Measurements from ENCODE around the gene SUFU.

Gene SUFU

DNA sequence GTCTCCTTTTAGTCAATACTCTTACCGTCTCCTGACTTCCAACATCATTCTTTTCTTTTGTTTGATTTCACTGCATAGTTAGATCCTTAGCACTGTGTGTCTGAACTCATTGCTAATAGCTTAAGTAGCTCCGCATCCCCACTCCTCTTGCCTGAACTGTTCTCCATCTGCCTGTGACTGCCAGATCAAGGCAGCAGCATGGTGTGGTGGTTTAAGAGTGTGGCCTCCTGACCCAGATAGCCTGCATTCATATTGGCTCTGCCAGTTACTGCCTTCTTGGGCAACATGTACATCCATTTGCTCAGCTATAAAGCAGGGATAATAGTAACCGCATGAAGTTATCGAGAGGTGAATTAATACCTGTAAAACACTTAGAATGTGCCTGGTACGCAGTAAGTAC lies 50.8 kb downstream of the SUFU start:
- DNase-seq (ENCODE audit: low spot score) = no peak
- no peak overlapping the region for H2BK12ac ChIP-seq (ENCODE audit: low read length)
- H3K4me1 ChIP-seq (ENCODE audit: control insufficient read depth in 2 of 2, insufficient read depth in 1 of 2, low read depth in 1 of 2, low read length in 2 of 2) = peaks cover 0 to 3% of the 10 kb centered on the region in 2 donors
- H4K91ac ChIP-seq (ENCODE audit: low read depth, low read length, poor library complexity) = no peak overlapping the region
- no peak overlapping the region for H2BK120ac ChIP-seq (ENCODE audit: low read depth, low read length)
- no peaks in the 10 kb centered on the region for H3K27me3 ChIP-seq (ENCODE audit: control insufficient read depth in 3 of 3, insufficient read depth in 3 of 3, low read depth in 1 of 3, low read length in 3 of 3)
- no peak overlapping the region for H3K4ac ChIP-seq (ENCODE audit: low read length)
- H3K4me3 ChIP-seq (ENCODE audit: low read length in 2 of 2) = peak overlapping the region in 1 of 2 donors; percentile 48
- H3K79me1 ChIP-seq (ENCODE audit: low read depth, low read length) = peaks cover 5% of the 10 kb centered on the region
- no peak overlapping the region for H3K9ac ChIP-seq (ENCODE audit: low read depth, low read length, poor library complexity)
- H3K23ac ChIP-seq (ENCODE audit: low read depth, low read length, poor library complexity) = no peak overlapping the region
- no peak overlapping the region for H3K14ac ChIP-seq (ENCODE audit: low read length)
- H3K4me2 ChIP-seq (ENCODE audit: insufficient read depth, low read length, poor library complexity, severe bottlenecking) = no peak overlapping the region
- no peak overlapping the region for H3K18ac ChIP-seq (ENCODE audit: low read length)
- peaks cover 10 to 28% of the 10 kb centered on the region in 2 donors for H3K36me3 ChIP-seq (replicated peaks in 1 of 2; ENCODE audit: control insufficient read depth in 2 of 2, insufficient read depth in 2 of 2, low read length in 2 of 2)
- no peak overlapping the region for H4K8ac ChIP-seq (ENCODE audit: low read depth, low read length)
- H2BK5ac ChIP-seq (ENCODE audit: low read length) = no peak overlapping the region
- H3K27ac ChIP-seq (replicated peaks; ENCODE audit: low read length) = no peak overlapping the region
- no peak overlapping the region for H2BK15ac ChIP-seq (ENCODE audit: low read length)
- no peaks in the 10 kb centered on the region for H3K9me3 ChIP-seq (replicated peaks in 1 of 2; ENCODE audit: control insufficient read depth in 2 of 2, insufficient read depth in 1 of 2, low read depth in 1 of 2, low read length in 2 of 2)
- no peak overlapping the region for H2AK5ac ChIP-seq (ENCODE audit: low read depth, low read length)
- no peak overlapping the region for H2AFZ ChIP-seq (ENCODE audit: low read length)
- no CpG with 5 or more reads among the region's 5 CpGs for WGBS, 2 donors (ENCODE audit: extremely low coverage in 2 of 2, insufficient read length in 2 of 2, insufficient replicate concordance in 1 of 2)

DNA sequence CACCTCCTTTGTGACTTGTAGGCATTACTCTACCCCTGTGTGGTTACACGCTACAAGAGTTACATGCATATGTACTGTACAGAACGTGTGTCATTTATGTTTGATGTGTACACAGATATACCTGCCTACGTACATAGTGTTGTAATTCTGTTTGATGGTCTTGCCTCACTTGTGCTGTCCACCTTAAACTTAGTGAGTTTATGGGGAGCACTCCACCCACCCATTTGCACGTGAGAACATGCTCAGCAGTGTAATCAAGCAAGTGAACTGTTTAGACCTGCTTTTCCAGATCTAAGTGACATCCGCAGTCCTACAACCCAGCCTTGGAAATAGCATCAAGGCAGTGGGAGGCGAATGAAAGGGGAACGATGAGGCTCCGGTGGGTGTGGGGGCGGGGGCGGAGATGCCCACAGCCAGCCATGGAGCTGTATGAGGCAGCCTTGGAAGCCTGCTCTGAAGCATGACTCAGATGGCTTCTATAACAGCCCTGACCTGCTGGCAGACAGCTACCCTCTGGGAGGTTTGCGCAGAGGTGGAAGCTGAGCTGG lies 52.1 kb downstream of the SUFU start:
- H3K27me3 ChIP-seq (ENCODE audit: control insufficient read depth in 3 of 3, insufficient read depth in 3 of 3, low read depth in 1 of 3, low read length in 3 of 3) = no peaks in the 10 kb centered on the region
- H3K4ac ChIP-seq (ENCODE audit: low read length) = no peak overlapping the region
- no peak overlapping the region for H2AK5ac ChIP-seq (ENCODE audit: low read depth, low read length)
- peaks cover 6 to 15% of the 10 kb centered on the region in 2 donors for H3K36me3 ChIP-seq (replicated peaks in 1 of 2; ENCODE audit: control insufficient read depth in 2 of 2, insufficient read depth in 2 of 2, low read length in 2 of 2)
- H2BK120ac ChIP-seq (ENCODE audit: low read depth, low read length) = no peak overlapping the region
- H3K4me3 ChIP-seq (ENCODE audit: low read length in 2 of 2) = no peak overlapping the region
- H3K79me1 ChIP-seq (ENCODE audit: low read depth, low read length) = peaks cover 5% of the 10 kb centered on the region
- H3K4me1 ChIP-seq (ENCODE audit: control insufficient read depth in 2 of 2, insufficient read depth in 1 of 2, low read depth in 1 of 2, low read length in 2 of 2) = peaks cover 0 to 3% of the 10 kb centered on the region in 2 donors
- no peak overlapping the region for H2AFZ ChIP-seq (ENCODE audit: low read length)
- no peak overlapping the region for H3K9ac ChIP-seq (ENCODE audit: low read depth, low read length, poor library complexity)
- H3K4me2 ChIP-seq (ENCODE audit: insufficient read depth, low read length, poor library complexity, severe bottlenecking) = no peak overlapping the region
- H4K91ac ChIP-seq (ENCODE audit: low read depth, low read length, poor library complexity) = no peak overlapping the region
- no peak overlapping the region for H3K23ac ChIP-seq (ENCODE audit: low read depth, low read length, poor library complexity)
- H3K9me3 ChIP-seq (replicated peaks in 1 of 2; ENCODE audit: control insufficient read depth in 2 of 2, insufficient read depth in 1 of 2, low read depth in 1 of 2, low read length in 2 of 2) = no peaks in the 10 kb centered on the region
- no peak overlapping the region for H2BK15ac ChIP-seq (ENCODE audit: low read length)
- no peak overlapping the region for H3K14ac ChIP-seq (ENCODE audit: low read length)
- no peak overlapping the region for H2BK5ac ChIP-seq (ENCODE audit: low read length)
- H2BK12ac ChIP-seq (ENCODE audit: low read length) = no peak overlapping the region
- no peak overlapping the region for H4K8ac ChIP-seq (ENCODE audit: low read depth, low read length)
- no CpG with 5 or more reads among the region's 11 CpGs for WGBS, 2 donors (ENCODE audit: extremely low coverage in 2 of 2, insufficient read length in 2 of 2, insufficient replicate concordance in 1 of 2)
- no peak overlapping the region for H3K27ac ChIP-seq (replicated peaks; ENCODE audit: low read length)
- DNase-seq (ENCODE audit: low spot score) = no peak
- no peak overlapping the region for H3K18ac ChIP-seq (ENCODE audit: low read length)

DNA sequence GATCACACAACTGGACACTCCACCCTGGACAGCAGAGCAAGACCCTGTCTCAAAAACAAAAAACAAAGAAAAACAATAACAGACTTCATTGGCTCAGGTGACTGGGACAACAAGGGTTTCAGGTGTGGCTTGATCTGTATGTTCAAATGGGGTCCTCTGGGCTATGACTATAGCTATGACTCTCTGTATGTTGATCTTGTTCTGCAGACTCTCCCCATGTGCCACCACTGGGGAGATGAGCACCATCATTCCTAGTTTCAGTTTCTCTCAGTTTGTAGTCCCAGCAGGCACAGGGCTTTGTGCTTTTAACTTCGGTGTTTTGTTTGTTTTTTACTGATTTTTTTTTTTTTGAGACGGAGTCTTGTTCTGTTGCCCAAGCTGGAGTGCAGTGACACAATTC lies 53.8 kb downstream of the SUFU start:
- Histone ChIP-seq H3K18ac (ENCODE audit: low read length) (no peak overlapping the region), H4K91ac (ENCODE audit: low read depth, low read length, poor library complexity) (no peak overlapping the region)
- no CpG with 5 or more reads among the region's 2 CpGs for WGBS, 2 donors (ENCODE audit: extremely low coverage in 2 of 2, insufficient read length in 2 of 2, insufficient replicate concordance in 1 of 2)

DNA sequence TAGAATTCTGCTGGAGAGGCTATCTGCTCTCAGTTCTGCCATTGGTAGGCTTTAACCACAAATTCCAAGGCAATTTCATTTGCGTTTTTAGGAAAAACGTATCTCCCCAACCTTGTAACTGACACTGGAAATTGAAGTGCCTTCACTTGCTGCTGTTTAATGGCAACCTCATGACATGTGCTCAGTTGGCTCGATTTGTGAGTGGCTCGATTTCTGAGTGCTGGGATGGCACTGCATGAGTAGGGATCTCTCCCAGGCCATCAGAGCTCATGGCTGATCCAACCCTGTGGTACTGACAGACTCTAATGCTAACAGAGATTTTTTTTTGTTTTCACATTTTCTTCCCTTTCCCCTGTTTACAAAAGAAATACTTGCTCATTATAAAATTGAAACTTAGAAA lies 56.0 kb downstream of the SUFU start:
- no peak for DNase-seq (ENCODE audit: low spot score)
- no CpG with 5 or more reads among the region's 4 CpGs for WGBS, 2 donors (ENCODE audit: extremely low coverage in 2 of 2, insufficient read length in 2 of 2, insufficient replicate concordance in 1 of 2)
- no peak overlapping the region for H3K4me3 ChIP-seq (ENCODE audit: low read length in 2 of 2)

More for the DNA sequence above, 53.8 kb downstream of the SUFU start:
- Histone ChIP-seq H2BK120ac (ENCODE audit: low read depth, low read length) (no peak overlapping the region), H2BK5ac (ENCODE audit: low read length) (no peak overlapping the region), H3K4me3 (ENCODE audit: low read length in 2 of 2) (no peak overlapping the region), H3K36me3 (replicated peaks in 1 of 2; ENCODE audit: control insufficient read depth in 2 of 2, insufficient read depth in 2 of 2, low read length in 2 of 2) (peaks cover 0 to under 1% of the 10 kb centered on the region in 2 donors), H3K23ac (ENCODE audit: low read depth, low read length, poor library complexity) (no peak overlapping the region), H3K9me3 (replicated peaks in 1 of 2; ENCODE audit: control insufficient read depth in 2 of 2, insufficient read depth in 1 of 2, low read depth in 1 of 2, low read length in 2 of 2) (no peaks in the 10 kb centered on the region), H3K27me3 (ENCODE audit: control insufficient read depth in 3 of 3, insufficient read depth in 3 of 3, low read depth in 1 of 3, low read length in 3 of 3) (no peaks in the 10 kb centered on the region), H3K4ac (ENCODE audit: low read length) (no peak overlapping the region), H3K14ac (ENCODE audit: low read length) (no peak overlapping the region), H2BK15ac (ENCODE audit: low read length) (no peak overlapping the region), H4K8ac (ENCODE audit: low read depth, low read length) (no peak overlapping the region), H3K4me2 (ENCODE audit: insufficient read depth, low read length, poor library complexity, severe bottlenecking) (no peak overlapping the region), H2BK12ac (ENCODE audit: low read length) (no peak overlapping the region), H3K79me1 (ENCODE audit: low read depth, low read length) (peaks cover 5% of the 10 kb centered on the region), H3K9ac (ENCODE audit: low read depth, low read length, poor library complexity) (no peak overlapping the region), H3K27ac (replicated peaks; ENCODE audit: low read length) (no peak overlapping the region), H3K4me1 (ENCODE audit: control insufficient read depth in 2 of 2, insufficient read depth in 1 of 2, low read depth in 1 of 2, low read length in 2 of 2) (peaks cover 0 to 3% of the 10 kb centered on the region in 2 donors), H2AK5ac (ENCODE audit: low read depth, low read length) (no peak overlapping the region), H2AFZ (ENCODE audit: low read length) (no peak overlapping the region)
- no peak for DNase-seq (ENCODE audit: low spot score)

More for the DNA sequence above, 56.0 kb downstream of the SUFU start:
- Histone ChIP-seq H2BK12ac (ENCODE audit: low read length) (no peak overlapping the region), H3K36me3 (replicated peaks in 1 of 2; ENCODE audit: control insufficient read depth in 2 of 2, insufficient read depth in 2 of 2, low read length in 2 of 2) (peaks cover 0 to 2% of the 10 kb centered on the region in 2 donors), H3K79me1 (ENCODE audit: low read depth, low read length) (peaks cover 3% of the 10 kb centered on the region), H3K27ac (replicated peaks; ENCODE audit: low read length) (no peak overlapping the region), H3K14ac (ENCODE audit: low read length) (no peak overlapping the region), H2AK5ac (ENCODE audit: low read depth, low read length) (no peak overlapping the region), H2BK15ac (ENCODE audit: low read length) (no peak overlapping the region), H4K91ac (ENCODE audit: low read depth, low read length, poor library complexity) (no peak overlapping the region), H2BK5ac (ENCODE audit: low read length) (no peak overlapping the region), H3K4me1 (ENCODE audit: control insufficient read depth in 2 of 2, insufficient read depth in 1 of 2, low read depth in 1 of 2, low read length in 2 of 2) (peaks cover 0 to 3% of the 10 kb centered on the region in 2 donors), H3K18ac (ENCODE audit: low read length) (no peak overlapping the region), H3K23ac (ENCODE audit: low read depth, low read length, poor library complexity) (no peak overlapping the region), H3K9ac (ENCODE audit: low read depth, low read length, poor library complexity) (no peak overlapping the region), H2AFZ (ENCODE audit: low read length) (no peak overlapping the region), H3K9me3 (replicated peaks in 1 of 2; ENCODE audit: control insufficient read depth in 2 of 2, insufficient read depth in 1 of 2, low read depth in 1 of 2, low read length in 2 of 2) (no peaks in the 10 kb centered on the region), H3K4ac (ENCODE audit: low read length) (no peak overlapping the region), H2BK120ac (ENCODE audit: low read depth, low read length) (no peak overlapping the region), H4K8ac (ENCODE audit: low read depth, low read length) (no peak overlapping the region), H3K27me3 (ENCODE audit: control insufficient read depth in 3 of 3, insufficient read depth in 3 of 3, low read depth in 1 of 3, low read length in 3 of 3) (no peaks in the 10 kb centered on the region), H3K4me2 (ENCODE audit: insufficient read depth, low read length, poor library complexity, severe bottlenecking) (no peak overlapping the region)
